Stomach smooth muscle (tissue), 2 donors: ENCODE data around the gene TRIM24.
"Not testable (repeated sequence)": the region's sequence is repeated elsewhere in the genome, so short reads cannot be mapped to it uniquely, and the experiment has no call there.

ENCODE experiments used
- H3K27ac ChIP-seq: one replicate; pipeline ENCODE4 v1.7.0; 2013; ENCODE audit warnings: mild to moderate bottlenecking, low read length, inconsistent platforms
- H3K27me3 ChIP-seq, 2 donors: one replicate each; pipeline ENCODE4 v1.7.0; 2013; ENCODE audit warnings: low read length in 2 of 2; ENCODE audit not compliant: insufficient read depth in 2 of 2, control insufficient read depth in 1 of 2
- H3K36me3 ChIP-seq, 2 donors: one replicate each; pipeline ENCODE4 v1.7.0; 2013; ENCODE audit warnings: low read length in 2 of 2; ENCODE audit not compliant: control insufficient read depth in 2 of 2, insufficient read depth in 2 of 2
- H3K4me1 ChIP-seq: one replicate; pipeline ENCODE4 v1.7.0; 2013; ENCODE audit warnings: low read length; ENCODE audit not compliant: control insufficient read depth, insufficient read depth
- H3K4me3 ChIP-seq, 2 donors: one replicate each; pipeline ENCODE4 v1.7.0; 2013; ENCODE audit warnings: low read length in 2 of 2
- H3K9ac ChIP-seq, 2 donors: one replicate each; pipeline ENCODE4 v1.7.0; 2013; ENCODE audit warnings: low read length in 2 of 2, mild to moderate bottlenecking in 1 of 2
- H3K9me3 ChIP-seq, 2 donors: one replicate each; pipeline ENCODE4 v1.7.0; 2013; ENCODE audit warnings: low read length in 2 of 2; ENCODE audit not compliant: control insufficient read depth in 2 of 2
- donor health status: healthy.
- donor health status: Pancreatic carcinoma.

TRIM24 gene

GRCh38 chr7:138514044-138514443 lies 54.0 kb downstream of the TRIM24 start:
- no peaks in the 10 kb centered on the region for H3K27me3 ChIP-seq
- no peaks in the 10 kb centered on the region for H3K9me3 ChIP-seq
- peaks cover 2% of the 10 kb centered on the region for H3K4me1 ChIP-seq
- no peak overlapping the region for H3K27ac ChIP-seq
- no peak overlapping the region for H3K4me3 ChIP-seq
- H3K9ac ChIP-seq: no peak overlapping the region
- H3K36me3 ChIP-seq: peaks cover under 1 to 3% of the 10 kb centered on the region in 2 donors

GRCh38 chr7:138515001-138515528 lies 55.0 kb downstream of the TRIM24 start:
- no peak overlapping the region for H3K27ac ChIP-seq

GRCh38 chr7:138519061-138519798 lies 59.2 kb downstream of the TRIM24 start:
- Histone ChIP-seq H3K9ac (no peak overlapping the region), H3K4me1 (no peaks in the 10 kb centered on the region), H3K4me3 (no peak overlapping the region), H3K36me3 (peaks cover 6 to 9% of the 10 kb centered on the region in 2 donors), H3K9me3 (no peaks in the 10 kb centered on the region), H3K27me3 (no peaks in the 10 kb centered on the region), H3K27ac (no peak overlapping the region)

More at GRCh38 chr7:138515001-138515528, 55.0 kb downstream of the TRIM24 start:
- Histone ChIP-seq H3K36me3 (peaks cover 6 to 7% of the 10 kb centered on the region in 2 donors), H3K27me3 (no peaks in the 10 kb centered on the region), H3K4me3 (no peak overlapping the region), H3K4me1 (peaks cover under 1% of the 10 kb centered on the region), H3K9me3 (no peaks in the 10 kb centered on the region), H3K9ac (no peak overlapping the region)

- H3K4me3 ChIP-seq: no peak overlapping the region
- H3K36me3 ChIP-seq: peaks cover 6 to 9% of the 10 kb centered on the region in 2 donors
- no peaks in the 10 kb centered on the region for H3K4me1 ChIP-seq
- no peaks in the 10 kb centered on the region for H3K27me3 ChIP-seq
- no peaks in the 10 kb centered on the region for H3K9me3 ChIP-seq
- H3K27ac ChIP-seq: no peak overlapping the region
- H3K9ac ChIP-seq: no peak overlapping the region
Observed at GRCh38 chr7:138520742-138521141, 60.7 kb downstream of the TRIM24 start.

GRCh38 chr7:138521837-138522461 lies 61.9 kb downstream of the TRIM24 start:
- no peaks in the 10 kb centered on the region for H3K27me3 ChIP-seq
- H3K9ac ChIP-seq: no peak overlapping the region
- H3K9me3 ChIP-seq: no peaks in the 10 kb centered on the region
- no peak overlapping the region for H3K4me3 ChIP-seq
- no peak overlapping the region for H3K27ac ChIP-seq
- H3K4me1 ChIP-seq: no peaks in the 10 kb centered on the region
- peaks cover 6 to 9% of the 10 kb centered on the region in 2 donors for H3K36me3 ChIP-seq

- Histone ChIP-seq H3K4me1 (no peaks in the 10 kb centered on the region), H3K27ac (no peak overlapping the region), H3K9me3 (peaks cover 5% of the 10 kb centered on the region in 2 donors), H3K36me3 (peaks cover 10 to 11% of the 10 kb centered on the region in 2 donors), H3K27me3 (no peaks in the 10 kb centered on the region), H3K9ac (no peak overlapping the region), H3K4me3 (no peak overlapping the region)
Observed at GRCh38 chr7:138524259-138524658, 64.2 kb downstream of the TRIM24 start.

- Histone ChIP-seq H3K9ac (no peak overlapping the region), H3K36me3 (peaks cover 8 to 11% of the 10 kb centered on the region in 2 donors), H3K27me3 (no peaks in the 10 kb centered on the region), H3K4me3 (no peak overlapping the region), H3K4me1 (no peaks in the 10 kb centered on the region), H3K9me3 (peaks cover 5% of the 10 kb centered on the region in 2 donors), H3K27ac (no peak overlapping the region)
Observed at GRCh38 chr7:138525757-138526156, 65.7 kb downstream of the TRIM24 start.

GRCh38 chr7:138527746-138528223 lies 67.7 kb downstream of the TRIM24 start:
- Histone ChIP-seq H3K27ac (no peak overlapping the region), H3K4me3 (no peak overlapping the region), H3K27me3 (no peaks in the 10 kb centered on the region), H3K4me1 (no peaks in the 10 kb centered on the region), H3K9me3 (peaks cover 5% of the 10 kb centered on the region in 2 donors), H3K9ac (no peak overlapping the region), H3K36me3 (peaks cover 8 to 9% of the 10 kb centered on the region in 2 donors)

- not testable (repeated sequence) for H3K27ac ChIP-seq, H3K4me3 ChIP-seq, H3K9me3 ChIP-seq, H3K4me1 ChIP-seq, H3K27me3 ChIP-seq, H3K9ac ChIP-seq, H3K36me3 ChIP-seq
Observed at GRCh38 chr7:138536833-138537232, 76.8 kb downstream of the TRIM24 start.

GRCh38 chr7:138538518-138538917 lies 78.5 kb downstream of the TRIM24 start:
- H3K27ac ChIP-seq: no peak overlapping the region

More at GRCh38 chr7:138538518-138538917, 78.5 kb downstream of the TRIM24 start:
- Histone ChIP-seq H3K36me3 (peaks cover 7 to 14% of the 10 kb centered on the region in 2 donors), H3K4me1 (no peaks in the 10 kb centered on the region), H3K27me3 (no peaks in the 10 kb centered on the region), H3K9me3 (no peaks in the 10 kb centered on the region), H3K9ac (no peak overlapping the region), H3K4me3 (no peak overlapping the region)
